Rectal smooth muscle tissue (tissue), 1 donor: ENCODE results near the gene OR10W1.

Source experiments
- H3K27ac ChIP-seq: one replicate; pipeline ENCODE4 v1.7.0; 2013; ENCODE audit warnings: low read depth, low read length, inconsistent platforms
- H3K27me3 ChIP-seq: one replicate; pipeline ENCODE4 v1.7.0; 2013; ENCODE audit warnings: low read length; ENCODE audit not compliant: control insufficient read depth, insufficient read depth
- H3K36me3 ChIP-seq: one replicate; pipeline ENCODE4 v1.7.0; 2013; ENCODE audit warnings: low read length; ENCODE audit not compliant: control insufficient read depth, insufficient read depth
- H3K4me1 ChIP-seq: one replicate; pipeline ENCODE4 v1.7.0; 2013; ENCODE audit warnings: low read length; ENCODE audit not compliant: control insufficient read depth, insufficient read depth
- H3K4me3 ChIP-seq: one replicate; pipeline ENCODE4 v1.7.0; 2013; ENCODE audit warnings: low read length
- H3K9ac ChIP-seq: one replicate; pipeline ENCODE4 v1.7.0; 2013; ENCODE audit warnings: low read length

The OR10W1 gene

DNA sequence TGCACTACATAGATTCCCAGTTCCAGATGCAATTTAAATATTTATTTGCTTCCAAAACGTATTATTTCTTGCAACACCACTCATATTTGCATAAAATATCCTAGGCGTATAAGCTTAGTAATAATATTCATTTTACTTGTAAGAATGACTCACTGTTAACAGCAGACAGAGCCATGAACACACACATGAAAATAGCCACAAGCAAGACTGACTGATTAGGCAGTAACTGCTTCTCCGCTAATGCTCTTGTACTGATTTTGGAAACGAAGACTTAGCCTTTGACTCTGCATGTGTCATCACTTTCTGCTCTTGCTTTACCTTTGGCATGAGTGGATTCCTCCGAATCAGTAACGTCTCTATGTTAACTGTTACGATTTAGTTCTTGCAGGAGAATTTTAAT, 45.3 kb downstream of the OR10W1 start:
- H3K4me1 ChIP-seq: no peaks in the 10 kb centered on the region
- no peaks in the 10 kb centered on the region for H3K27me3 ChIP-seq
- H3K4me3 ChIP-seq: no peak overlapping the region
- no peak overlapping the region for H3K9ac ChIP-seq
- no peak overlapping the region for H3K27ac ChIP-seq
- no peaks in the 10 kb centered on the region for H3K36me3 ChIP-seq
